Activated naive CD4-positive, alpha-beta T cell treated with anti-CD3 and anti-CD28 coated beads, Interleukin-2, amount 10 ng/mL, durations not matched to agents 7 days and 5 days (primary cell): ENCODE measurements around the gene AMER1.

Source experiments
- CTCF ChIA-PET: fragments of 350-600 bp; sonication (Branson Sonifier 250); formaldehyde crosslinking; loops from one replicate; lab custom pipeline; 2021; ENCODE audit warnings: antibody characterized with exemption; lab: Charles Lee
- DNase-seq: peaks from one replicate; pipeline ENCODE4 v3.0.0-alpha.2; 2020
- H3K27ac Mint-ChIP-seq: one replicate; pipeline ENCODE4 v1.8.0; 2021; ENCODE audit warnings: mild to moderate bottlenecking, moderate library complexity, mixed read lengths
- H3K27me3 Mint-ChIP-seq: one replicate; pipeline ENCODE4 v1.8.0; 2021; ENCODE audit warnings: mild to moderate bottlenecking, mixed read lengths
- H3K36me3 Mint-ChIP-seq: one replicate; pipeline ENCODE4 v1.8.0; 2021; ENCODE audit warnings: mixed read lengths
- H3K4me1 Mint-ChIP-seq: one replicate; pipeline ENCODE4 v1.8.0; 2021; ENCODE audit warnings: mixed read lengths
- H3K4me3 Mint-ChIP-seq: one replicate; pipeline ENCODE4 v1.8.0; 2021; ENCODE audit warnings: mild to moderate bottlenecking, moderate library complexity, mixed read lengths
- H3K9me3 Mint-ChIP-seq: one replicate; pipeline ENCODE4 v1.8.0; 2021; ENCODE audit warnings: mixed read lengths

Gene AMER1

GRCh38 chrX:64192673-64193072 lies 12.8 kb downstream of the AMER1 start:
- H3K9me3 Mint-ChIP-seq = no peaks in the 10 kb centered on the region
- H3K4me3 Mint-ChIP-seq = no peak overlapping the region
- no peaks in the 10 kb centered on the region for H3K27me3 Mint-ChIP-seq

GRCh38 chrX:64192040-64192439 lies 13.5 kb downstream of the AMER1 start:
- DNase-seq = no peak
- Mint-ChIP-seq H3K27ac (no peak overlapping the region), H3K4me1 (no peaks in the 10 kb centered on the region), H3K9me3 (no peaks in the 10 kb centered on the region), H3K27me3 (no peaks in the 10 kb centered on the region), H3K4me3 (no peak overlapping the region), H3K36me3 (peaks cover 8% of the 10 kb centered on the region)
- CTCF ChIA-PET = no interaction called here

More at GRCh38 chrX:64192673-64193072, 12.8 kb downstream of the AMER1 start:
- DNase-seq = no peak
- CTCF ChIA-PET = no interaction called here
- Mint-ChIP-seq H3K36me3 (peaks cover 8% of the 10 kb centered on the region), H3K4me1 (no peaks in the 10 kb centered on the region), H3K27ac (no peak overlapping the region)

- H3K4me3 Mint-ChIP-seq = no peak overlapping the region
- no peak overlapping the region for H3K27ac Mint-ChIP-seq
- no peak for DNase-seq
- no peaks in the 10 kb centered on the region for H3K9me3 Mint-ChIP-seq
- no peaks in the 10 kb centered on the region for H3K4me1 Mint-ChIP-seq
- peaks cover 8% of the 10 kb centered on the region for H3K36me3 Mint-ChIP-seq
- CTCF ChIA-PET = no interaction called here
- H3K27me3 Mint-ChIP-seq = no peaks in the 10 kb centered on the region
Observed at GRCh38 chrX:64191281-64192010, 14.1 kb downstream of the AMER1 start.

GRCh38 chrX:64190136-64190740 lies 15.3 kb downstream of the AMER1 start:
- CTCF ChIA-PET = no interaction called here
- H3K36me3 Mint-ChIP-seq = peaks cover 8% of the 10 kb centered on the region
- DNase-seq = no peak
- H3K9me3 Mint-ChIP-seq = no peaks in the 10 kb centered on the region
- H3K4me3 Mint-ChIP-seq = no peak overlapping the region
- H3K4me1 Mint-ChIP-seq = no peaks in the 10 kb centered on the region
- no peaks in the 10 kb centered on the region for H3K27me3 Mint-ChIP-seq
- no peak overlapping the region for H3K27ac Mint-ChIP-seq

- no peaks in the 10 kb centered on the region for H3K4me1 Mint-ChIP-seq
- no peak overlapping the region for H3K27ac Mint-ChIP-seq
- H3K4me3 Mint-ChIP-seq = no peak overlapping the region
- H3K27me3 Mint-ChIP-seq = no peaks in the 10 kb centered on the region
- CTCF ChIA-PET = no interaction called here
- H3K9me3 Mint-ChIP-seq = no peaks in the 10 kb centered on the region
- DNase-seq = no peak
- peaks cover 8% of the 10 kb centered on the region for H3K36me3 Mint-ChIP-seq
Observed at GRCh38 chrX:64188901-64189300, 16.6 kb downstream of the AMER1 start.

GRCh38 chrX:64187762-64188150 lies 17.8 kb downstream of the AMER1 start:
- CTCF ChIA-PET = no interaction called here
- no peaks in the 10 kb centered on the region for H3K4me1 Mint-ChIP-seq
- H3K36me3 Mint-ChIP-seq = peaks cover 8% of the 10 kb centered on the region
- H3K27me3 Mint-ChIP-seq = no peaks in the 10 kb centered on the region
- no peak overlapping the region for H3K27ac Mint-ChIP-seq
- no peaks in the 10 kb centered on the region for H3K9me3 Mint-ChIP-seq
- H3K4me3 Mint-ChIP-seq = no peak overlapping the region
- DNase-seq = no peak

GRCh38 chrX:64186974-64187761 lies 18.3 kb downstream of the AMER1 start:
- H3K36me3 Mint-ChIP-seq = peaks cover 8% of the 10 kb centered on the region
- H3K4me1 Mint-ChIP-seq = no peaks in the 10 kb centered on the region
- DNase-seq = no peak
- no peak overlapping the region for H3K4me3 Mint-ChIP-seq
- no peaks in the 10 kb centered on the region for H3K27me3 Mint-ChIP-seq
- CTCF ChIA-PET = no interaction called here
- H3K27ac Mint-ChIP-seq = no peak overlapping the region
- H3K9me3 Mint-ChIP-seq = no peaks in the 10 kb centered on the region

GRCh38 chrX:64184396-64184795 lies 21.1 kb downstream of the AMER1 start:
- no peaks in the 10 kb centered on the region for H3K9me3 Mint-ChIP-seq
- CTCF ChIA-PET = no interaction called here
- H3K27ac Mint-ChIP-seq = no peak overlapping the region
- no peaks in the 10 kb centered on the region for H3K36me3 Mint-ChIP-seq
- H3K4me1 Mint-ChIP-seq = no peaks in the 10 kb centered on the region
- no peak overlapping the region for H3K4me3 Mint-ChIP-seq
- DNase-seq = no peak
- H3K27me3 Mint-ChIP-seq = no peaks in the 10 kb centered on the region

- Mint-ChIP-seq H3K27ac (no peak overlapping the region), H3K36me3 (no peaks in the 10 kb centered on the region), H3K4me1 (no peaks in the 10 kb centered on the region), H3K27me3 (no peaks in the 10 kb centered on the region), H3K9me3 (no peaks in the 10 kb centered on the region), H3K4me3 (no peak overlapping the region)
- CTCF ChIA-PET = no interaction called here
- no peak for DNase-seq
Observed at GRCh38 chrX:64182208-64182607, 23.3 kb downstream of the AMER1 start.

- no peak for DNase-seq
- CTCF ChIA-PET = interaction anchor here (0.9 kb wide), 1 partner anchor 11 kb away, joined by 3 read pairs; no protein-coding TSS in a partner anchor
- Mint-ChIP-seq H3K4me1 (no peaks in the 10 kb centered on the region), H3K27ac (no peak overlapping the region), H3K36me3 (no peaks in the 10 kb centered on the region), H3K9me3 (no peaks in the 10 kb centered on the region), H3K27me3 (no peaks in the 10 kb centered on the region), H3K4me3 (no peak overlapping the region)
Observed at GRCh38 chrX:64176876-64177275, 28.6 kb downstream of the AMER1 start.

- CTCF ChIA-PET = no interaction called here
- no peaks in the 10 kb centered on the region for H3K4me1 Mint-ChIP-seq
- no peak for DNase-seq
- H3K4me3 Mint-ChIP-seq = no peak overlapping the region
- no peaks in the 10 kb centered on the region for H3K27me3 Mint-ChIP-seq
- no peaks in the 10 kb centered on the region for H3K36me3 Mint-ChIP-seq
- no peaks in the 10 kb centered on the region for H3K9me3 Mint-ChIP-seq
- H3K27ac Mint-ChIP-seq = no peak overlapping the region
Observed at GRCh38 chrX:64169988-64170387, 35.5 kb downstream of the AMER1 start.

- Mint-ChIP-seq H3K36me3 (no peaks in the 10 kb centered on the region), H3K9me3 (peaks cover 8% of the 10 kb centered on the region), H3K4me1 (no peaks in the 10 kb centered on the region), H3K27ac (no peak overlapping the region), H3K27me3 (no peaks in the 10 kb centered on the region), H3K4me3 (no peak overlapping the region)
- no peak for DNase-seq
- CTCF ChIA-PET = no interaction called here
Observed at GRCh38 chrX:64152857-64153256, 52.7 kb downstream of the AMER1 start.

GRCh38 chrX:64151911-64152310 lies 53.6 kb downstream of the AMER1 start:
- Mint-ChIP-seq H3K27ac (no peak overlapping the region), H3K27me3 (no peaks in the 10 kb centered on the region), H3K4me1 (no peaks in the 10 kb centered on the region), H3K9me3 (peaks cover 8% of the 10 kb centered on the region), H3K36me3 (no peaks in the 10 kb centered on the region), H3K4me3 (no peak overlapping the region)
- CTCF ChIA-PET = no interaction called here
- DNase-seq = no peak

- CTCF ChIA-PET = no interaction called here
- no peaks in the 10 kb centered on the region for H3K36me3 Mint-ChIP-seq
- H3K27me3 Mint-ChIP-seq = no peaks in the 10 kb centered on the region
- H3K27ac Mint-ChIP-seq = no peak overlapping the region
- H3K9me3 Mint-ChIP-seq = peaks cover 7% of the 10 kb centered on the region
- no peaks in the 10 kb centered on the region for H3K4me1 Mint-ChIP-seq
- DNase-seq = no peak
- H3K4me3 Mint-ChIP-seq = no peak overlapping the region
Observed at GRCh38 chrX:64150775-64151174, 54.7 kb downstream of the AMER1 start.
